ENCODE data around the gene HSPA1L.
"Not testable (repeated sequence)": the region's sequence is repeated elsewhere in the genome, so short reads cannot be mapped to it uniquely, and the experiment has no call there.

HSPA1L gene

GRCh38 chr6:31795616-31796298 lies 19.3 kb downstream of the HSPA1L start, which contains the start of gene VARS1:
VARS1 (minus strand) TSS chr6:31795752; CDS start chr6:31795217, 535 bp downstream.
- Histone ChIP-seq H4K20me1 (ENCODE audit: low read depth, low read length) (no peaks in the 10 kb centered on the region), H3K9me2 (replicated peaks; ENCODE audit: insufficient read depth, low read length) (no peaks in the 10 kb centered on the region), H3K27ac (ENCODE audit: low read depth, low read length) (peak within 1 kb of the TSS; percentile 66), H3F3A (ENCODE audit: insufficient read depth) (peaks cover 50% of the 10 kb centered on the region), H3K9ac (ENCODE audit: low read length) (peak within 1 kb of the TSS; percentile 94), H3K9me3 (ENCODE audit: insufficient read depth, low read length) (no peaks in the 10 kb centered on the region), H2AFZ (ENCODE audit: low read depth, low read length, severe bottlenecking) (peak within 1 kb of the TSS; percentile 31), H3K36me3 (ENCODE audit: low read length) (peaks cover 6% of the 10 kb centered on the region), H3K27me3 (ENCODE audit: low read length) (no peaks in the 10 kb centered on the region), H3K4me2 (ENCODE audit: low read depth, low read length, poor library complexity, severe bottlenecking) (peak within 1 kb of the TSS; percentile 83), H3K79me2 (ENCODE audit: insufficient read depth, low read length) (peaks cover 36% of the 10 kb centered on the region), H3K4me3 (ENCODE audit: insufficient read depth, low read length, poor library complexity, severe bottlenecking) (peak within 1 kb of the TSS; percentile 77)
- no peak for TF ChIP-seq EZH2phosphoT487 (conservative IDR thresholded peaks at IDR 0.05; ENCODE audit: low read length)
- peak; percentile 81 for TF ChIP-seq CTCF (IDR thresholded peaks at IDR 0.05; ENCODE audit: insufficient read depth, low read length, poor library complexity, severe bottlenecking)

- peak overlapping the region; percentile 83 for H3K4me2 ChIP-seq (ENCODE audit: low read depth, low read length, poor library complexity, severe bottlenecking)
- H3K9ac ChIP-seq (ENCODE audit: low read length) = peak overlapping the region; percentile 94
- TF ChIP-seq EZH2phosphoT487 (conservative IDR thresholded peaks at IDR 0.05; ENCODE audit: low read length) (no peak), CTCF (IDR thresholded peaks at IDR 0.05; ENCODE audit: insufficient read depth, low read length, poor library complexity, severe bottlenecking) (no peak)
- no peaks in the 10 kb centered on the region for H3K9me2 ChIP-seq (replicated peaks; ENCODE audit: insufficient read depth, low read length)
- H2AFZ ChIP-seq (ENCODE audit: low read depth, low read length, severe bottlenecking) = peak overlapping the region; percentile 8
- H3K79me2 ChIP-seq (ENCODE audit: insufficient read depth, low read length) = peaks cover 36% of the 10 kb centered on the region
- H3K36me3 ChIP-seq (ENCODE audit: low read length) = peaks cover 11% of the 10 kb centered on the region
- no peaks in the 10 kb centered on the region for H3K9me3 ChIP-seq (ENCODE audit: insufficient read depth, low read length)
- peaks cover 54% of the 10 kb centered on the region for H3F3A ChIP-seq (ENCODE audit: insufficient read depth)
- no peaks in the 10 kb centered on the region for H4K20me1 ChIP-seq (ENCODE audit: low read depth, low read length)
- peak overlapping the region; percentile 77 for H3K4me3 ChIP-seq (ENCODE audit: insufficient read depth, low read length, poor library complexity, severe bottlenecking)
- peak overlapping the region; percentile 66 for H3K27ac ChIP-seq (ENCODE audit: low read depth, low read length)
- no peaks in the 10 kb centered on the region for H3K27me3 ChIP-seq (ENCODE audit: low read length)
Observed at GRCh38 chr6:31794866-31795615, 20.0 kb downstream of the HSPA1L start.

GRCh38 chr6:31794294-31794865 lies 20.7 kb downstream of the HSPA1L start:
- peak overlapping the region; percentile 77 for H3K4me3 ChIP-seq (ENCODE audit: insufficient read depth, low read length, poor library complexity, severe bottlenecking)
- H2AFZ ChIP-seq (ENCODE audit: low read depth, low read length, severe bottlenecking) = peak overlapping the region; percentile 8
- no peaks in the 10 kb centered on the region for H3K27me3 ChIP-seq (ENCODE audit: low read length)
- peaks cover 52% of the 10 kb centered on the region for H3F3A ChIP-seq (ENCODE audit: insufficient read depth)
- no peaks in the 10 kb centered on the region for H3K9me3 ChIP-seq (ENCODE audit: insufficient read depth, low read length)
- peaks cover 32% of the 10 kb centered on the region for H3K79me2 ChIP-seq (ENCODE audit: insufficient read depth, low read length)
- H3K36me3 ChIP-seq (ENCODE audit: low read length) = peaks cover 12% of the 10 kb centered on the region
- peak overlapping the region; percentile 94 for H3K9ac ChIP-seq (ENCODE audit: low read length)
- no peaks in the 10 kb centered on the region for H3K9me2 ChIP-seq (replicated peaks; ENCODE audit: insufficient read depth, low read length)
- TF ChIP-seq CTCF (IDR thresholded peaks at IDR 0.05; ENCODE audit: insufficient read depth, low read length, poor library complexity, severe bottlenecking) (no peak), EZH2phosphoT487 (conservative IDR thresholded peaks at IDR 0.05; ENCODE audit: low read length) (no peak)
- no peaks in the 10 kb centered on the region for H4K20me1 ChIP-seq (ENCODE audit: low read depth, low read length)
- peak overlapping the region; percentile 66 for H3K27ac ChIP-seq (ENCODE audit: low read depth, low read length)
- peak overlapping the region; percentile 83 for H3K4me2 ChIP-seq (ENCODE audit: low read depth, low read length, poor library complexity, severe bottlenecking)

- Histone ChIP-seq H3K27ac (ENCODE audit: low read depth, low read length) (peak overlapping the region; percentile 66), H3K79me2 (ENCODE audit: insufficient read depth, low read length) (peaks cover 32% of the 10 kb centered on the region), H3K9ac (ENCODE audit: low read length) (peak overlapping the region; percentile 94), H3K4me3 (ENCODE audit: insufficient read depth, low read length, poor library complexity, severe bottlenecking) (peak overlapping the region; percentile 77), H3K36me3 (ENCODE audit: low read length) (peaks cover 15% of the 10 kb centered on the region), H3K4me2 (ENCODE audit: low read depth, low read length, poor library complexity, severe bottlenecking) (peak overlapping the region; percentile 83), H3F3A (ENCODE audit: insufficient read depth) (peaks cover 57% of the 10 kb centered on the region)
- H2AFZ ChIP-seq (ENCODE audit: low read depth, low read length, severe bottlenecking); H3K9me2 ChIP-seq (replicated peaks; ENCODE audit: insufficient read depth, low read length); H3K9me3 ChIP-seq (ENCODE audit: insufficient read depth, low read length); H4K20me1 ChIP-seq (ENCODE audit: low read depth, low read length); H3K27me3 ChIP-seq (ENCODE audit: low read length): not testable (repeated sequence)
Observed at GRCh38 chr6:31793927-31794245, 21.2 kb downstream of the HSPA1L start.
